Raji (cell line): Measurements from ENCODE around the gene RALGAPA2.

Experiments used
- POLR2A ChIP-seq: IDR thresholded peaks from 2 replicates; pipeline ENCODE4 v1.6.1; 2011; ENCODE audit warnings: low read depth, low read length, control low read depth; ENCODE audit not compliant: insufficient read depth

RALGAPA2 gene

GRCh38 chr20:20562507-20562906 is 149.9 kb downstream of the RALGAPA2 start:
- no peak for TF ChIP-seq POLR2A

GRCh38 chr20:20561841-20562240 is 150.6 kb downstream of the RALGAPA2 start:
- no peak for TF ChIP-seq POLR2A

- no peak for TF ChIP-seq POLR2A
Observed at GRCh38 chr20:20561172-20561571, 151.3 kb downstream of the RALGAPA2 start.

GRCh38 chr20:20557406-20557805 is 155.0 kb downstream of the RALGAPA2 start:
- no peak for TF ChIP-seq POLR2A

GRCh38 chr20:20555838-20556237 is 156.6 kb downstream of the RALGAPA2 start:
- TF ChIP-seq POLR2A, result no peak

GRCh38 chr20:20554951-20555350 is 157.5 kb downstream of the RALGAPA2 start:
- no peak for TF ChIP-seq POLR2A

- TF ChIP-seq POLR2A, result no peak
Observed at GRCh38 chr20:20553541-20553940, 158.9 kb downstream of the RALGAPA2 start.

GRCh38 chr20:20552076-20552475 is 160.4 kb downstream of the RALGAPA2 start:
- TF ChIP-seq POLR2A, result no peak

GRCh38 chr20:20551409-20551808 is 161.0 kb downstream of the RALGAPA2 start:
- TF ChIP-seq POLR2A, result no peak

GRCh38 chr20:20549704-20550103 is 162.7 kb downstream of the RALGAPA2 start:
- no peak for TF ChIP-seq POLR2A

- no peak for TF ChIP-seq POLR2A
Observed at GRCh38 chr20:20549267-20549612, 163.2 kb downstream of the RALGAPA2 start.

GRCh38 chr20:20548527-20549266 is 163.7 kb downstream of the RALGAPA2 start:
- no peak for TF ChIP-seq POLR2A

- TF ChIP-seq POLR2A, result no peak
Observed at GRCh38 chr20:20547876-20548266, 164.6 kb downstream of the RALGAPA2 start.

- TF ChIP-seq POLR2A, result no peak
Observed at GRCh38 chr20:20547221-20547875, 165.1 kb downstream of the RALGAPA2 start.

- no peak for TF ChIP-seq POLR2A
Observed at GRCh38 chr20:20546402-20546801, 166.0 kb downstream of the RALGAPA2 start.

GRCh38 chr20:20536240-20536933 is 176.1 kb downstream of the RALGAPA2 start:
- TF ChIP-seq POLR2A, result no peak

- TF ChIP-seq POLR2A, result no peak
Observed at GRCh38 chr20:20535051-20535450, 177.4 kb downstream of the RALGAPA2 start.

- TF ChIP-seq POLR2A, result no peak
Observed at GRCh38 chr20:20531283-20531682, 181.2 kb downstream of the RALGAPA2 start.
